ENCODE results near the gene ZBTB20. TPM values are rescaled to one million over a fixed set of nuclear protein-coding genes. Genes with fewer than 3 reads are reported as not detected.

ZBTB20 gene
- total RNA-seq, 1 experiment from 2014 or later: 3.7 TPM

GRCh38 chr3:114789803-114790202, 357.3 kb downstream of the ZBTB20 start:
- ATAC-seq (peak; percentile 55), DNase-seq (no peak)
- BruUV-seq (replicated peaks): no TSS peak
- no peaks in the 10 kb centered on the region for H3K27me3 ChIP-seq (ENCODE audit: low read length)
- H4K20me1 ChIP-seq (ENCODE audit: low read length): no peaks in the 10 kb centered on the region
- no peaks in the 10 kb centered on the region for H3K9me2 ChIP-seq (replicated peaks; ENCODE audit: low read length)
- no peak overlapping the region for H3K27ac ChIP-seq (ENCODE audit: low read length)
- intact Hi-C loops (cut with micrococcal nuclease): no loop called here
- no peaks in the 10 kb centered on the region for H3K9me3 ChIP-seq (ENCODE audit: low read length)
- H2AFZ ChIP-seq (ENCODE audit: low read length): no peak overlapping the region
- H3K4me2 ChIP-seq (ENCODE audit: low read length): no peak overlapping the region
- ChIA-PET POLR2A (ENCODE audit: unreplicated experiment) (no interaction called here), CTCF (no interaction called here)
- TF ChIP-seq EZH2phosphoT487 (IDR thresholded peaks at IDR 0.05; ENCODE audit: borderline replicate concordance, low read length): no peak
- TF ChIP-seq EZH2 (IDR thresholded peaks at IDR 0.05; ENCODE audit: low read length, unreplicated experiment): no peak
- TF ChIP-seq CTCF (conservative IDR thresholded peaks at IDR 0.05; ENCODE audit: low read depth, low read length): no peak
- no peaks in the 10 kb centered on the region for H3K79me2 ChIP-seq (ENCODE audit: low read length)
- H3K4me3 ChIP-seq (ENCODE audit: low read length): no peak overlapping the region
- H3K4me1 ChIP-seq (ENCODE audit: insufficient read depth, low read length): no peaks in the 10 kb centered on the region
- no peak overlapping the region for H3K9ac ChIP-seq (ENCODE audit: low read length)
- H3K36me3 ChIP-seq (ENCODE audit: low read depth, low read length): no peaks in the 10 kb centered on the region
- H3F3A ChIP-seq (ENCODE audit: low read length, unreplicated experiment): no peaks in the 10 kb centered on the region

- no peaks in the 10 kb centered on the region for H3F3A ChIP-seq (ENCODE audit: low read length, unreplicated experiment)
- no peak for DNase-seq
- no peaks in the 10 kb centered on the region for H3K9me3 ChIP-seq (ENCODE audit: low read length)
- H3K36me3 ChIP-seq (ENCODE audit: low read depth, low read length): no peaks in the 10 kb centered on the region
- no peak overlapping the region for H3K4me2 ChIP-seq (ENCODE audit: low read length)
- no peaks in the 10 kb centered on the region for H3K27me3 ChIP-seq (ENCODE audit: low read length)
- ATAC-seq: no peak
- H3K9ac ChIP-seq (ENCODE audit: low read length): no peak overlapping the region
- CTCF ChIA-PET: no interaction called here
- POLR2A ChIA-PET (ENCODE audit: unreplicated experiment): no interaction called here
- intact Hi-C loops (cut with micrococcal nuclease): no loop called here
- BruUV-seq (replicated peaks): no TSS peak
- H3K4me3 ChIP-seq (ENCODE audit: low read length): no peak overlapping the region
- no peak for TF ChIP-seq CTCF (conservative IDR thresholded peaks at IDR 0.05; ENCODE audit: low read depth, low read length)
- no peak for TF ChIP-seq EZH2 (IDR thresholded peaks at IDR 0.05; ENCODE audit: low read length, unreplicated experiment)
- TF ChIP-seq EZH2phosphoT487 (IDR thresholded peaks at IDR 0.05; ENCODE audit: borderline replicate concordance, low read length): no peak
- no peaks in the 10 kb centered on the region for H3K79me2 ChIP-seq (ENCODE audit: low read length)
- H3K27ac ChIP-seq (ENCODE audit: low read length): no peak overlapping the region
- H3K9me2 ChIP-seq (replicated peaks; ENCODE audit: low read length): no peaks in the 10 kb centered on the region
- H3K4me1 ChIP-seq (ENCODE audit: insufficient read depth, low read length): no peaks in the 10 kb centered on the region
- no peaks in the 10 kb centered on the region for H4K20me1 ChIP-seq (ENCODE audit: low read length)
- no peak overlapping the region for H2AFZ ChIP-seq (ENCODE audit: low read length)
These were observed 371.7 kb downstream of the ZBTB20 start for GRCh38 chr3:114775395-114775794.

GRCh38 chr3:114770874-114771273, 376.2 kb downstream of the ZBTB20 start:
- ChIA-PET CTCF (no interaction called here), POLR2A (ENCODE audit: unreplicated experiment) (interaction anchor here (0.7 kb wide), 1 partner anchor 1741 kb away, joined by 5 read pairs; no protein-coding TSS in a partner anchor)
- TF ChIP-seq EZH2 (IDR thresholded peaks at IDR 0.05; ENCODE audit: low read length, unreplicated experiment) (no peak), CTCF (conservative IDR thresholded peaks at IDR 0.05; ENCODE audit: low read depth, low read length) (no peak), EZH2phosphoT487 (IDR thresholded peaks at IDR 0.05; ENCODE audit: borderline replicate concordance, low read length) (no peak)
- Histone ChIP-seq H3K4me3 (ENCODE audit: low read length) (no peak overlapping the region), H3K9ac (ENCODE audit: low read length) (no peak overlapping the region), H3K9me3 (ENCODE audit: low read length) (no peaks in the 10 kb centered on the region), H3F3A (ENCODE audit: low read length, unreplicated experiment) (no peaks in the 10 kb centered on the region), H3K27ac (ENCODE audit: low read length) (no peak overlapping the region), H3K27me3 (ENCODE audit: low read length) (no peaks in the 10 kb centered on the region), H3K36me3 (ENCODE audit: low read depth, low read length) (no peaks in the 10 kb centered on the region), H2AFZ (ENCODE audit: low read length) (no peak overlapping the region), H3K4me2 (ENCODE audit: low read length) (no peak overlapping the region), H3K4me1 (ENCODE audit: insufficient read depth, low read length) (no peaks in the 10 kb centered on the region), H3K9me2 (replicated peaks; ENCODE audit: low read length) (no peaks in the 10 kb centered on the region), H4K20me1 (ENCODE audit: low read length) (no peaks in the 10 kb centered on the region), H3K79me2 (ENCODE audit: low read length) (no peaks in the 10 kb centered on the region)
- DNase-seq (peak; percentile 50), ATAC-seq (peak; percentile 63)
- intact Hi-C loops (cut with micrococcal nuclease): no loop called here
- no TSS peak for BruUV-seq (replicated peaks)

All from PC-3 (cell line).